ENCODE results near the gene SFXN5.

DNA sequence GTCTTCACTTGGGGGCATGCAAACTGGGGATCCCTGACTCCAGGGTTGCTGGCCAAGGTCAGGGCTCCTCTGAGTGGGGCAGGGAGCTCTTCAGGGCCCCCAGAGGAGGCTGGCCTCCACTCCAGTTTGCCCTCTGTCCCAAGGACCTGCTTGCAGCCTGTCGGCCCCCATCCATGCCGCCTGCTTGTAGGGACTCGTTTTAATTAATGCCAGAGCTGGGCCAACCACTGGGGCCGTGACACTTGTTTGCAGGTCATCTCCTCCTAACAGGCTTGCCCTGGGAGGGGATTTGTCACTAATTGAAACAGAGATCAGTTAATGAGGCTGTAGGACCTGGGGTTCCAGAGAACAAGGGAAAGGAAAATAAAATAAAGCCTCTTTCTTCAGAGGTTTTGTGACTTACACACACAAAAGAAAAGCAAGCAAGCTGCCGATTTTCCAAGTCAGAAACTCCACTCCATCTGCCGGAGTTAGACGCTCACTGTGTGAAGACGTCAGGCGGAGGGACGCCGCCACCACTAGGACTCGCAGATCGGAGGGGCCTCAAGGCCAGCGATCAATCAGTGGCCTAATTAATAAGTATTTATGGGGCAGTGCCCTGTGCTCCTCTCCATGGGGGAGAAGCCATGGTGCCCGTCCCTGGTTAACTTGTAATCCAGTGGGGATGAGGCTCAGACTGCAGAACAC is 75.9 kb downstream of the SFXN5 start:
- TF ChIP-seq, protein P1, sequence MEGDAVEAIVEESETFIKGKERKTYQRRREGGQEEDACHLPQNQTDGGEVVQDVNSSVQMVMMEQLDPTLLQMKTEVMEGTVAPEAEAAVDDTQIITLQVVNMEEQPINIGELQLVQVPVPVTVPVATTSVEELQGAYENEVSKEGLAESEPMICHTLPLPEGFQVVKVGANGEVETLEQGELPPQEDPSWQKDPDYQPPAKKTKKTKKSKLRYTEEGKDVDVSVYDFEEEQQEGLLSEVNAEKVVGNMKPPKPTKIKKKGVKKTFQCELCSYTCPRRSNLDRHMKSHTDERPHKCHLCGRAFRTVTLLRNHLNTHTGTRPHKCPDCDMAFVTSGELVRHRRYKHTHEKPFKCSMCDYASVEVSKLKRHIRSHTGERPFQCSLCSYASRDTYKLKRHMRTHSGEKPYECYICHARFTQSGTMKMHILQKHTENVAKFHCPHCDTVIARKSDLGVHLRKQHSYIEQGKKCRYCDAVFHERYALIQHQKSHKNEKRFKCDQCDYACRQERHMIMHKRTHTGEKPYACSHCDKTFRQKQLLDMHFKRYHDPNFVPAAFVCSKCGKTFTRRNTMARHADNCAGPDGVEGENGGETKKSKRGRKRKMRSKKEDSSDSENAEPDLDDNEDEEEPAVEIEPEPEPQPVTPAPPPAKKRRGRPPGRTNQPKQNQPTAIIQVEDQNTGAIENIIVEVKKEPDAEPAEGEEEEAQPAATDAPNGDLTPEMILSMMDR (IDR thresholded peaks at IDR 0.05; ENCODE audit: insufficient read depth, low read length, poor library complexity, severe bottlenecking) = no peak
- no peak for TF ChIP-seq EZH2phosphoT487 (conservative IDR thresholded peaks at IDR 0.05; ENCODE audit: low read length)
